Measurements from ENCODE around the gene OR5K1.
A peak's percentile ranks its signal among the peaks of the same experiment; 100 is the strongest.

Gene OR5K1

GRCh38 chr3:98462901-98463300 lies at the start of gene OR5K1:
Gene OR5K1, plus strand, starts transcription at chr3:98463201. Its CDS starts 6,376 bp downstream, at chr3:98469577.
- DNase-seq (ENCODE audit: low read depth): no peak

GRCh38 chr3:98432575-98432974 lies 30.4 kb upstream of the OR5K1 start:
- DNase-seq (ENCODE audit: low read depth): no peak

GRCh38 chr3:98433764-98434163 lies 29.2 kb upstream of the OR5K1 start:
- DNase-seq (ENCODE audit: low read depth): no peak

DNA sequence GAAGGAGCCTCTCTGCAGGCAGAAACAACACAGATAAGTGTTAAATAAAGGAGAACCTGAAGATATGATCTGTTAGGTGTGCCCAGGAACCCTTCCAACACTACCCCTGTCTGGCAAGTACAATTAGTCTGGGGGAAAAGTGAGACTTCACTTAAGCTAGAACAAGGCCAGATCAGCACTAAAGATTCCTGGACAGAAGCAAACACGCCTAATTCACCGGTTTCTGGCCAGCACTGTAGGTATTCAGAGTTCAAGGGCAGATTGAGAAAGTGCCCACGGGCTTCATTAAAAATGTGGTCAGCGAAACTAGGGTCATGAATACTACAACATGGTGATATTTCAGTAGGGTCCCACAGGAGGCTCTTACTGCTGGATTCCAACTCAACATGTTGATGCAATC lies 28.6 kb upstream of the OR5K1 start:
- no peak for DNase-seq (ENCODE audit: low read depth)

DNA sequence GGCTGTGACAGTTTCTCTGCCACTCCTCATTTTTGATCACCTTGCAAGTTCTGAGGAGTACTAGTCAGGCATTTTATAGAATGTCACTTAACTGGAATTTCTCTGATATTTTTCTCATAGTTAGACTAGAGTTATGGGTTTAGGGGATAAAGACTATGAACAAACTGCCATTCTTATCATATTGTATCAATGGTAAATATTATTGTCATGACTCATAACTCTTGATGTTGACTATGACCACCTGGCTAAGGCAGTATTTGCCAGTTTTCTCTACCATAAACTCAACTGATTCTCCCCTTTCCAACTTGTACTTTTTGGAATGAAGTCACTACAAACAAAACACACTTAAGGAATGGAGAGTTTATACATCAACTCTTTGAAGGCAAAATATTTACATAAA lies 22.7 kb upstream of the OR5K1 start:
- DNase-seq (ENCODE audit: low read depth): no peak

DNA sequence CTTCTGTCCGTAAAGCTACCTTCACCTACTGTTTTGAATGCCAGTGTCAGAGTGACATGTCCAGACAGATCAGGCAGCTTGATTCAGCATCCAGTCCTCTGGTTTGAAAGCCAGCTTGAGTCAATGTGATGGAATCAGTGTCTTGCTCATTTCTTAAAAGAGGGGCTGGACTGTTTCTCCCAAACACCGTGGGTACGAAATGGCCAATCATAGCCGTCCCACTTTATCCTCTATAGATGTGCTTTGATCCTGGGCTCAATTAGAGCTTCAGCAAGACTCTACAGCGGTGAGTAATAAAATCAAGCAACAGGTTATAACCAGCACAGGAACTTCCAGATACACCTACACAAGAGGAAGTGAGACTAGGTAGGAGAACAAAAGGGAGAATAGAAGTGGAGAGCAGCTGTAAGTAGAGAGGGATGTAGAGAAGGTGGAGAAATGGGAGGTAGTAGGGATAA lies 17.0 kb upstream of the OR5K1 start:
- DNase-seq (ENCODE audit: low read depth): no peak

GRCh38 chr3:98449606-98450193 lies 13.3 kb upstream of the OR5K1 start:
- no peak for DNase-seq (ENCODE audit: low read depth)

GRCh38 chr3:98450372-98450771 lies 12.6 kb upstream of the OR5K1 start:
- no peak for DNase-seq (ENCODE audit: low read depth)

GRCh38 chr3:98453827-98454226 lies 9.2 kb upstream of the OR5K1 start:
- DNase-seq (ENCODE audit: low read depth): no peak

DNA sequence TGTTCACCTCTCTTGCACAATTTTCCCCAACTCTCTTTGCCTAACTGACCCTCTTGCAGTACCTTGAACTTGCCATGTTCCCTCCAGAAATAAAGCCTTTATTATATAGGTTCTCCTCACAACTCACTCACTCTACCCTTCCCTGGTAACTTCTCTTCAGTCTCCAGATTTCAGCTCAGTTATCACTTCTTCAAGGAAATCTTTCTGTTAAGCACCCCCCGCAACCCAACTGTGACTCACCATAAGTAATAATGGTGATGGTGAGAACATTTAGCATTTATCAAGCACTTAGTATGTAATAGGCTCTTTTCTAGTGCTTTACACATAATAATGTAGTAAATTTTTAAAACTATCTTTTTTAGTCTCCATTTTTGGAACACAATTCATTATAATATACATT lies 8.1 kb upstream of the OR5K1 start:
- DNase-seq (ENCODE audit: low read depth): no peak

GRCh38 chr3:98457543-98457942 lies 5.5 kb upstream of the OR5K1 start:
- DNase-seq (ENCODE audit: low read depth): no peak

DNA sequence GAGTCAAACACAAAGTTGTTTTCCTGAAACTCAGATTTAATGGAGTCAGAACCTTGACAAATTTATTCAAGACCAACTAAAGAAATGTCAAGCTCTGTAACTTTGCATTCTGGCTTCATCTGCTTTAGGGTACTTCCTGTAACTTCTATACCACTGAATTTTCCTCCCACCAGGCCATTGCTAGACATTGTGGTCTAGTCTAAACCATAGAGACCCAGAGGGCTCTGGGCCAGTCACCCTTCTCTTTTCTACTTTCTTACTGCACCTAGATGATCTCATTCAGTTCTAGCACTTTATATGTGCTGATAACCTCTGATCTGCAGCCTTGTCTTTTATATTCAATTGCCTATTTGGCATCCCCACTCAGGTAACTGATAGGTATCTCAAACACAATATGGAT lies 2.8 kb upstream of the OR5K1 start:
- DNase-seq (ENCODE audit: low read depth): no peak

- no peak for DNase-seq (ENCODE audit: low read depth)
These were observed 19.9 kb downstream of the OR5K1 start for GRCh38 chr3:98482717-98483482.

DNA sequence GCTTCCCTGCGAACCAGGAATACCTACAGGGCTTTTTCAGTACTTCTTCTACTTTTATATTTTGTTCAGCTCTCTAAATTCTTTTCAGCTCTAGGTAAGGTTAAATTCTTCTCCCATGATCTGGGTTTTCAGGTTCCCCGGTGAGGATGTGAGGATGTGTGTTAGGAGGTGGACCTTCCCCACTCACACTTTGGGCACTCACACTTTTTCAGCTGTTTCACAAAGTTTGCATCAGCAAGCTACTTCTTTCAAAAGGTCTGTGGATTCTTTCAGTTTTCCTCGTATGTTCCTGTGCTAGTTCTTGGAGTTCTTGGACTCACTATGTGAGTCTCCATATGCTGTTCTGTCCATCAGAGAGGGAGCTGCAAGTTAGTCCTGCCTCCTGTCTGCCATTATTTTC lies 20.6 kb downstream of the OR5K1 start:
- no peak for DNase-seq (ENCODE audit: low read depth)

DNA sequence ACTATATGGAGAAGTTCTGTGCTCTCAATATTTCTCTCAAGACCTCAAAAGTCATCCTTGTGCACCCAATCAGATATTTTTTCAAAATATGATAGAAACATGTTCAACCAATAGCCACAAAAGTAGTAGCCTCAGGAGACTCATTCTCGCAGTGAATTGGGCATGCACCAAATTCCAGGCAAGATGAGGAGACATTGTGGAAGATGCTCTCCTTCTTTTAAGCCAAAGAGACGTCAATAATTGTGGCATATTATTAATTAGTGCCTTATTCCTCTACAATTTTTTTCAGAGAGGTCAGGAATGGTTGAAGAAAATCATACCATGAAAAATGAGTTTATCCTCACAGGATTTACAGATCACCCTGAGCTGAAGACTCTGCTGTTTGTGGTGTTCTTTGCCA lies 34.4 kb downstream of the OR5K1 start, which contains the start of gene OR5K2:
TSS of gene OR5K2 (plus strand) at position 301 of the 400 bp plus-strand sequence. CDS start at position 301, 0 bp downstream.
- no peak for DNase-seq (ENCODE audit: low read depth)

DNA sequence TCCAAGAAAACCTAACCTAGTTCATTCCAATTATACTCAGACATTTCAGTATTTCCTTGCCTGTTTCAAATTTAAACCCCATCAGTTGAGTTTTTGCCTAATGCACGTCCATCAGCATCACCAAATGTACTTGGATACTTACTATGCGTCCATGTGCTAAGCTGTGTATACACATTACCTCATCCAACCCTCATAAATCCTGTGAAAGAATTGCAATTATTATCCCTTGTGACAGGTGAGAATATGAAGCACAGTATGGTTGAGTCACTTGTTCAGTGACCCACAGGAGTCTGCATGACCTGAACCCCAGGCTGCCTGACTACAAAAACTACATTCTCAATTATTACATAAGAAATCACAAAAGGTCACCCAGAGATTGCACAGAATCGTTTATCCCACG lies 37.0 kb downstream of the OR5K1 start:
- DNase-seq (ENCODE audit: low read depth): no peak

GRCh38 chr3:98501270-98501669 lies 38.3 kb downstream of the OR5K1 start:
- DNase-seq (ENCODE audit: low read depth): no peak

GRCh38 chr3:98501863-98502576 lies 39.0 kb downstream of the OR5K1 start:
- no peak for DNase-seq (ENCODE audit: low read depth)

DNA sequence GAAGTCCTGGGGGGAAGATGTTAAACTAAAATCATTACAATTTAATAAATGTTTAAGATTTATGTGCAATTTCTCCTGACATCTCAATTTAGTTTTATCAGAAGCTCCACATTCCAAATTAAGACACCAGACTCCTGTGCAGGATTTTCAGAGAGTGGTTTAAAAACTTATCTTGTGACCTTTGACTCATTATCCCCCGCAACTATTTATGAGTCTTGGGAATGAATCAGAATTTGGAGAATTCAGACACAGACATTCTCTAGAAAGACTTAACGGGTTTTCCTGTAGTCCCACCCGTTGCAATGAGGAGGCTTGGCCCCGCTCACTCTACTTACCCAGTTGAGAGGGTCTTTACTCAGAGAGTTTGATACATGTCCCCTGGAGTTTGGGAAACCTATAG lies 41.5 kb downstream of the OR5K1 start:
- DNase-seq (ENCODE audit: low read depth): no peak

DNA sequence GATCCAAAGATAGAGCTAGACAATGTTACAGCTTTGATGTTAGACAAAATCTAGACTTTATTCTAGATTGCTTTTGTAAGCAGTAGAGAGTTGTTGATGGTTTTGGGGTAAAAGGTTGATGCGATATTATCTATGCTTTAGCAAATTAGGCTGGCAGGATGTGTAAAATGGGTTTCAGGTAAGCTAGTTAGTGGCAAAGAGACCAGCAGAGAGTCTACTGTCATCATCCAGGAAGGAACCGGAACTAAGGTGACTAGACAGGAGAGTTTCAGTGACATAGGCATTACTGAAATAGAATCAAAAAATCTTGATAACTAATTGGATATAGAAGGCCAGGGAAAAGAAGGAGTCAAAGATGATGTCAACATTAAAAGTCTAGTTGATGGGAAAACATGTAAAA lies 45.6 kb downstream of the OR5K1 start:
- DNase-seq (ENCODE audit: low read depth): no peak

DNA sequence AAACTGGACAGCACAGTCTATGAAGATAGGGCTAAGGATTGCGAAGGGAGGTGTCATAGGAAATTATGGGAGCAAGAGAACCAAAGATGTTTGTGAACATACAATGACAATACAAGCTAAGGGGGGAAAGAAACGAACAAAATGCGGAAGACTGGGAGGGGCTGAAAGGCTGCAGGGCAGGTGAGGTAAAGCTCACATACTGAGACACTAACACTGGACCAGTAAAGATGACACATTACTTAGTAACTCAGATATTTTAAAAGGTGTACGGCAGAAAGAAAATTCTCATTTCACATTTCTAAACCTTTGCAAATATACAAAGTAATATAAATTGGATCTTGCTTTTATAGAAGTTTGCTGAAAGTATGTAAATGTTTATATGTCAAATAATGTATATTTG lies 49.6 kb downstream of the OR5K1 start:
- DNase-seq (ENCODE audit: low read depth): no peak

DNA sequence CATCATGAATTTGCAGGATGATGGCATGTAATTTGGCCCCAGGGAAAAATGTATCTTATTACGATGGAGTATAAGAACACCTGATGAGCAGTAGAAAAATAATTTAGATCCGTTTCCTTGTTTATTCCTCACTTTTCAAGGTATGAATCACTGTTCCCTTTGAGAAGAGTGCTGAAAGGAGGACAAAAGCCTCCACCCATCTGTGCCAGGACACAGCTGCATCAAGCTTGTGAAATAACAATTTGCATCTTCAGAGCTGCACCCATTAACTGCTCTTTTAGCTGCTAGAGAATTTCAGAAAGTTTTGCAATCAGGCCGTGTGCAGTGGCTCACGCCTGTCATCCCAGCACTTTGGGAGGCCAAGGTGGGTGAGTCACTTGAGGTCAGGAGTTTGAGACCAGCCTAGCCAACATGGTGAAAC lies 50.1 kb downstream of the OR5K1 start:
- peak; percentile 25 for DNase-seq (ENCODE audit: low read depth)

GRCh38 chr3:98513736-98514135 lies 50.7 kb downstream of the OR5K1 start:
- no peak for DNase-seq (ENCODE audit: low read depth)

All from activated T-cell treated with anti-CD3 and anti-CD28 coated beads for 48 hours (primary cell).